Activated T-helper 17 cell treated with anti-CD3 and anti-CD28 coated beads, Interleukin-2, amount 50 U/mL, for 72 hours (primary cell): Measurements from ENCODE around the gene NCCRP1. TPM values are rescaled to one million over a fixed set of nuclear protein-coding genes. Genes with fewer than 3 reads are reported as not detected.
A peak's percentile ranks its signal among the peaks of the same experiment; 100 is the strongest.
"Not testable (repeated sequence)": the region's sequence is repeated elsewhere in the genome, so short reads cannot be mapped to it uniquely, and the experiment has no call there.

Source experiments
- ATAC-seq: fragments of 150-1000 bp; cut with Tn5 transposase; replicated peaks from 2 replicates; pipeline ENCODE4 v1.10.0; 2021; ENCODE audit warnings: mild to moderate bottlenecking, moderate library complexity
- H3K27ac Mint-ChIP-seq: one replicate; pipeline ENCODE4 v1.8.0; 2022; ENCODE audit warnings: mixed read lengths
- H3K27me3 Mint-ChIP-seq: one replicate; pipeline ENCODE4 v1.8.0; 2022; ENCODE audit warnings: mixed read lengths
- H3K36me3 Mint-ChIP-seq: one replicate; pipeline ENCODE4 v1.8.0; 2022; ENCODE audit warnings: low read depth, mild to moderate bottlenecking, mixed read lengths
- H3K4me1 Mint-ChIP-seq: one replicate; pipeline ENCODE4 v1.8.0; 2022; ENCODE audit warnings: mixed read lengths
- H3K4me3 Mint-ChIP-seq: one replicate; pipeline ENCODE4 v1.8.0; 2022; ENCODE audit warnings: mild to moderate bottlenecking, mixed read lengths
- H3K9me3 Mint-ChIP-seq: one replicate; pipeline ENCODE4 v1.8.0; 2022; ENCODE audit warnings: mixed read lengths
- total RNA-seq, 2 donors: library from RNA; stranded (reverse); gene quantifications; one replicate each; pipeline ENCODE4 v1.2.3, GENCODE V29; 2022

NCCRP1 gene
- total RNA-seq, 2 donors from 2014 or later = not detected

- no peak overlapping the region for H3K27ac Mint-ChIP-seq
- no peak overlapping the region for H3K4me3 Mint-ChIP-seq
- peaks cover under 1% of the 10 kb centered on the region for H3K4me1 Mint-ChIP-seq
- H3K9me3 Mint-ChIP-seq = no peaks in the 10 kb centered on the region
- ATAC-seq = no peak
- no peaks in the 10 kb centered on the region for H3K36me3 Mint-ChIP-seq
- peaks cover 24% of the 10 kb centered on the region for H3K27me3 Mint-ChIP-seq
Observed at GRCh38 chr19:39224910-39225309, 28.1 kb downstream of the NCCRP1 start.

- no peaks in the 10 kb centered on the region for H3K36me3 Mint-ChIP-seq
- peak overlapping the region; percentile 20 for H3K27ac Mint-ChIP-seq
- ATAC-seq = no peak
Observed at GRCh38 chr19:39230096-39230764, 33.5 kb downstream of the NCCRP1 start.

GRCh38 chr19:39232708-39233107 is 35.9 kb downstream of the NCCRP1 start:
- Mint-ChIP-seq H3K4me1 (peaks cover 2% of the 10 kb centered on the region), H3K27ac (no peak overlapping the region), H3K36me3 (no peaks in the 10 kb centered on the region), H3K27me3 (no peaks in the 10 kb centered on the region), H3K9me3 (no peaks in the 10 kb centered on the region), H3K4me3 (no peak overlapping the region)
- no peak for ATAC-seq

More at GRCh38 chr19:39230096-39230764, 33.5 kb downstream of the NCCRP1 start:
- Mint-ChIP-seq H3K9me3 (no peaks in the 10 kb centered on the region), H3K4me3 (no peak overlapping the region), H3K27me3 (peaks cover 4% of the 10 kb centered on the region), H3K4me1 (no peaks in the 10 kb centered on the region)

- Mint-ChIP-seq H3K36me3 (no peaks in the 10 kb centered on the region), H3K27ac (peak overlapping the region; percentile 60)
Observed at GRCh38 chr19:39236527-39236926, 39.8 kb downstream of the NCCRP1 start.

GRCh38 chr19:39237200-39238184 is 40.7 kb downstream of the NCCRP1 start:
- peak; percentile 89 for ATAC-seq
- peak overlapping the region; percentile 85 for H3K27ac Mint-ChIP-seq
- H3K36me3 Mint-ChIP-seq = no peaks in the 10 kb centered on the region
- H3K4me1 Mint-ChIP-seq = peaks cover 12% of the 10 kb centered on the region
- H3K4me3 Mint-ChIP-seq = peak overlapping the region; percentile 68
- no peaks in the 10 kb centered on the region for H3K9me3 Mint-ChIP-seq
- H3K27me3 Mint-ChIP-seq = no peaks in the 10 kb centered on the region

More at GRCh38 chr19:39236527-39236926, 39.8 kb downstream of the NCCRP1 start:
- H3K4me1 Mint-ChIP-seq = peaks cover 12% of the 10 kb centered on the region
- no peaks in the 10 kb centered on the region for H3K27me3 Mint-ChIP-seq
- peak; percentile 61 for ATAC-seq
- no peak overlapping the region for H3K4me3 Mint-ChIP-seq
- H3K9me3 Mint-ChIP-seq = no peaks in the 10 kb centered on the region

GRCh38 chr19:39238209-39238608 is 41.4 kb downstream of the NCCRP1 start:
- Mint-ChIP-seq H3K36me3 (no peaks in the 10 kb centered on the region), H3K4me3 (peak overlapping the region; percentile 68), H3K9me3 (no peaks in the 10 kb centered on the region), H3K27me3 (no peaks in the 10 kb centered on the region), H3K4me1 (peaks cover 12% of the 10 kb centered on the region), H3K27ac (peak overlapping the region; percentile 85)
- no peak for ATAC-seq

- H3K27me3 Mint-ChIP-seq = no peaks in the 10 kb centered on the region
- H3K4me1 Mint-ChIP-seq = peaks cover 12% of the 10 kb centered on the region
- H3K36me3 Mint-ChIP-seq = no peaks in the 10 kb centered on the region
- H3K4me3 Mint-ChIP-seq = no peak overlapping the region
- H3K27ac Mint-ChIP-seq = no peak overlapping the region
- no peak for ATAC-seq
- H3K9me3 Mint-ChIP-seq = no peaks in the 10 kb centered on the region
Observed at GRCh38 chr19:39238944-39239343, 42.2 kb downstream of the NCCRP1 start.

GRCh38 chr19:39240421-39240820 is 43.7 kb downstream of the NCCRP1 start:
- no peak for ATAC-seq
- Mint-ChIP-seq H3K4me3 (no peak overlapping the region), H3K27ac (no peak overlapping the region), H3K9me3 (no peaks in the 10 kb centered on the region), H3K36me3 (no peaks in the 10 kb centered on the region), H3K27me3 (no peaks in the 10 kb centered on the region), H3K4me1 (peaks cover 12% of the 10 kb centered on the region)

- ATAC-seq, H3K9me3 Mint-ChIP-seq, H3K4me1 Mint-ChIP-seq, H3K27me3 Mint-ChIP-seq, H3K36me3 Mint-ChIP-seq, H3K4me3 Mint-ChIP-seq, H3K27ac Mint-ChIP-seq: not testable (repeated sequence)
Observed at GRCh38 chr19:39243741-39244140, 47.0 kb downstream of the NCCRP1 start.

GRCh38 chr19:39244410-39245100 is 47.8 kb downstream of the NCCRP1 start, which contains the start of gene IFNL3:
Gene IFNL3 (minus strand): TSS chr19:39245006. CDS start chr19:39244967, 39 bp downstream.
- not testable (repeated sequence) for H3K27me3 Mint-ChIP-seq, H3K27ac Mint-ChIP-seq, ATAC-seq, H3K9me3 Mint-ChIP-seq, H3K36me3 Mint-ChIP-seq, H3K4me3 Mint-ChIP-seq, H3K4me1 Mint-ChIP-seq

- ATAC-seq = peak; percentile 45
Observed at GRCh38 chr19:39245166-39245565, 48.4 kb downstream of the NCCRP1 start.

GRCh38 chr19:39246951-39247669 is 50.3 kb downstream of the NCCRP1 start:
- peak overlapping the region; percentile 51 for H3K4me3 Mint-ChIP-seq
- no peak overlapping the region for H3K27ac Mint-ChIP-seq
- no peaks in the 10 kb centered on the region for H3K9me3 Mint-ChIP-seq
- H3K36me3 Mint-ChIP-seq = no peaks in the 10 kb centered on the region
- no peaks in the 10 kb centered on the region for H3K4me1 Mint-ChIP-seq
- H3K27me3 Mint-ChIP-seq = no peaks in the 10 kb centered on the region
- ATAC-seq = peak; percentile 75

More at GRCh38 chr19:39245166-39245565, 48.4 kb downstream of the NCCRP1 start:
- not testable (repeated sequence) for H3K27ac Mint-ChIP-seq, H3K4me3 Mint-ChIP-seq, H3K36me3 Mint-ChIP-seq, H3K4me1 Mint-ChIP-seq, H3K9me3 Mint-ChIP-seq, H3K27me3 Mint-ChIP-seq

- H3K9me3 Mint-ChIP-seq = no peaks in the 10 kb centered on the region
- H3K4me1 Mint-ChIP-seq = no peaks in the 10 kb centered on the region
- H3K27me3 Mint-ChIP-seq = no peaks in the 10 kb centered on the region
- H3K4me3 Mint-ChIP-seq = peak overlapping the region; percentile 51
- no peak overlapping the region for H3K27ac Mint-ChIP-seq
- no peaks in the 10 kb centered on the region for H3K36me3 Mint-ChIP-seq
- ATAC-seq = peak; percentile 65
Observed at GRCh38 chr19:39247701-39248664, 51.2 kb downstream of the NCCRP1 start.
